Measurements from ENCODE around the gene KCNJ14.

GRCh38 chr19:48491793-48492123, 36.4 kb downstream of the KCNJ14 start:
- TF ChIP-seq POLR2A (IDR thresholded peaks at IDR 0.05) (no peak), CTCF (IDR thresholded peaks at IDR 0.05) (no peak)

All from vagina (tissue), 2 donors.